Skin epidermis (tissue), 12 donors: ENCODE measurements around the gene HNRNPR.
"Not testable (repeated sequence)": the region's sequence is repeated elsewhere in the genome, so short reads cannot be mapped to it uniquely, and the experiment has no call there.

ENCODE experiments used
- H3K27ac ChIP-seq, 21 experiments: fragments of 200-600 bp; sonication (generic) in 11 of 21; one replicate each; pipeline ENCODE4 v1.5.0; 2020; ENCODE audit warnings: mild to moderate bottlenecking in 3 of 21, inconsistent platforms in 2 of 21, moderate library complexity in 2 of 21
- H3K4me3 ChIP-seq, 7 experiments: fragments of 200-600 bp; sonication (generic) in 2 of 7; one replicate each; pipeline ENCODE4 v1.5.0; 2020; ENCODE audit warnings: inconsistent platforms in 2 of 7, mild to moderate bottlenecking in 2 of 7, moderate library complexity in 1 of 7

Gene HNRNPR

GRCh38 chr1:23344111-23344986 lies at the start of gene HNRNPR:
TSS of gene HNRNPR (minus strand) at chr1:23344284. CDS start at chr1:23341008, 3,276 bp downstream.
- H3K4me3 ChIP-seq: peak within 1 kb of the TSS; percentile 74 to 98 (median 84)
- peak within 1 kb of the TSS; percentile 93 to 100 (median 98) for H3K27ac ChIP-seq

GRCh38 chr1:23393706-23394105 lies 49.6 kb upstream of the HNRNPR start:
- H3K27ac ChIP-seq: peak overlapping the region in 20 of 21 experiments; percentile 16 to 84 (median 75)
- H3K4me3 ChIP-seq: no peak overlapping the region

DNA sequence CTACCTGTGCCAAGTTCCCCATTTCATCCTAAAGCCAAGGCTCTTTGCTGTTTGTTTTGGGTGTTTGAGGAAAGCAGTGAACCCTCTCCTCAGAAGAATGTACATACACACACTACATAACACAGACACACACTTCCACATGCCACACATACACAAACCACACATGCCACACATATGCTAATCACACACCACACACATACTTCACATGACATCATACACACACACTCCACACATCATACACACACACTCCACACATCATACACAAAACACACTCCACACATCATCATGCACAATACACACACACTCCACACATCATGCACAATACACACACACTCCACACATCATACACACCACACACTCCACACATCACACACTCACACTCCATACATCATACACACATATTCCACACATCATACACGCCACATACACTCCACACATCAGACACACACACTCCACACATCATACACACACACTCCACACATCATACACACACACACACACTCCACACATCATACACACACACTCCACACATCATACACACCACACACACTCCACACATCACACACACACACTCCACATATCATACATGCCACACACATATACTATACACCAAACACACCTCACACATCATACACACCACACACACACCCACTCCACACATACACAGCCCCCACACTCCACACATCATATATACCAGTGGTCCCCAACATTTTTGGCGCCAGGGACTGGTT lies 48.2 kb upstream of the HNRNPR start:
- Histone ChIP-seq H3K4me3 (no peak overlapping the region), H3K27ac (peak overlapping the region in 1 of 21 experiments; percentile 5)

DNA sequence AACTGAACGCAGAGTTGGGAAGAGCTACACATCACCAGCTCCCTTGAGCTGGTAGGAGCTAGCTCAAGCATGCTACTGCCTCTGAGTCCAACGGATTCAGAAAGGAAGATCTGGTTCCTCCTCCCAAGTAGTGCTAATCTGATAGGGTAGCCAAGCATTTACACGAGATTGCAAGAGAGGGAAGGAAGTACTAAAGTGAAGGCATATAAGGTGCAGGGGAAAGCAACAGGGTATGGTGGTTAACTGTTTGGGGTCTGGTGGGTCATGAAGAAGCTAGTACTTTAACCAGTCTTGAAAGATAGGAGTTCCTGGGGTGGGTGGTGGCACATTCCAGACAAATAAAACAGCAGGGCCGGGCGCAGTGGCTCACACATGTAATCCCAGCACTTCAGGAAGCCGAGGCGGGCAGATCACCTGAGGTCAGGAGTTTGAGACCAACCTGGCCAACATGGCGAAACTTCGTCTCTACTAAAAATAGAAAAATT lies 45.8 kb upstream of the HNRNPR start:
- Histone ChIP-seq H3K27ac (no peak overlapping the region), H3K4me3 (no peak overlapping the region)

GRCh38 chr1:23387494-23387893 lies 43.4 kb upstream of the HNRNPR start:
- no peak overlapping the region for H3K4me3 ChIP-seq
- no peak overlapping the region for H3K27ac ChIP-seq

DNA sequence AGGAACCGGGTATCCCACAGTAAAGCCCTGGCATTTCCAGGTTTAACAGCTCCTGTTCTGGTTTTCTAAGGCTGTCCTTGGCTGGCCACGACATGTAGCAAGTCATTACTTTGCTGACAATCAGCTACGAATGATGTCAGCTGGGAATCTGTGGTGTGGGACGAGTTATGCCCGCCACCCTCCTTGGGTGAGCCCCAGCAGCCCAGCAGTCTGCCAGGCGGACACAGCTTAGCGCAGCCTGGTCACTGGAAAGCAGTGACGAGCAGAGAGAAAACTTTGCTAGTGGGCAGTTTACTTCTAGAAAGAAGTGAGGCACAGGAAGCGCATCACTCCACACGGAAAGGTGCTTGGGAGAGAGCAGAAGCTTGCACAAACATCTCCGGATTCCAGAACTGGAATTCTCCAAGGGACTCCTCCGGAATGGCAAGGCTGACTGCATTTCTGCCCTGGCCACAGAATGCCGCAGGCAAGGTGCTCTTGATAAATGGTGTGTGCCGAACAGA lies 41.1 kb upstream of the HNRNPR start:
- Histone ChIP-seq H3K4me3 (no peak overlapping the region), H3K27ac (peak overlapping the region in 12 of 21 experiments; percentile 1 to 75 (median 44))

DNA sequence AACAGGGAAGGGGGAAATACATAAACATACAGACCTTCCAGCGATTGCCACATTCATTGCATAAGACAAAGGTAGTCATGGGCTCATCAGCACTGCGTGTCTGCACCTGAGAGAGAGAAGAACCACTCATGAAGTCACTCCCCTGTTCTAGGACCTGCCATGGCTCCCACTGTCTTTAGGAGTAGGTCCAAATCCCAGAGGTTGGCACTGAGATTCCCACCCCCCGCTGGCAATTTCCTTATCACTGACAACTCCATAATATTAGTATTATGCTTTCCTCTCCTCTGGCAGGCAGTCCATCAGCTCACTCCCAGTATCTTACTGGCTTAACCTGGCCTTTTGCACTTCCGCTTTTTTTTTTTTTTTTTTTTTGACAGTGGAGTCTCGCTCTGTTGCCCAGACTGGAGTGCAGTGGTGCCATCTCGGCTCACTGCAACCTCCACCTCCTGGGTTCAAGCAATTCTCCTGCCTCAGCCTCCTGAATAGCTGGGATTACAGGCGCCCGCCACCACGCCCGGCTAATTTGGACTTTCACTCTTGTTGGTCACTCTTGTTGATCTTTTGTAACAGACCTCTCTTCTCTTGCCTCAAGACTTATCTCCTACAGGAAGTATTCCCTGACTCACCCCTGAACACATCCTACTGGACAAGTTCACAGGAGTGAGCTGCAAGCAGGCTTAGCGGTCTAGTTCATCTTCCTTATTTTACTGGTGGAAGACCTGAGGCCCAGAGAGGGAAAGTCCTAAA lies 40.4 kb upstream of the HNRNPR start:
- no peak overlapping the region for H3K4me3 ChIP-seq
- H3K27ac ChIP-seq: peak overlapping the region in 13 of 21 experiments; percentile 1 to 77 (median 51)

GRCh38 chr1:23383577-23384311 lies 39.7 kb upstream of the HNRNPR start:
- H3K27ac ChIP-seq: peak overlapping the region in 13 of 21 experiments; percentile 1 to 77 (median 47)
- no peak overlapping the region for H3K4me3 ChIP-seq

DNA sequence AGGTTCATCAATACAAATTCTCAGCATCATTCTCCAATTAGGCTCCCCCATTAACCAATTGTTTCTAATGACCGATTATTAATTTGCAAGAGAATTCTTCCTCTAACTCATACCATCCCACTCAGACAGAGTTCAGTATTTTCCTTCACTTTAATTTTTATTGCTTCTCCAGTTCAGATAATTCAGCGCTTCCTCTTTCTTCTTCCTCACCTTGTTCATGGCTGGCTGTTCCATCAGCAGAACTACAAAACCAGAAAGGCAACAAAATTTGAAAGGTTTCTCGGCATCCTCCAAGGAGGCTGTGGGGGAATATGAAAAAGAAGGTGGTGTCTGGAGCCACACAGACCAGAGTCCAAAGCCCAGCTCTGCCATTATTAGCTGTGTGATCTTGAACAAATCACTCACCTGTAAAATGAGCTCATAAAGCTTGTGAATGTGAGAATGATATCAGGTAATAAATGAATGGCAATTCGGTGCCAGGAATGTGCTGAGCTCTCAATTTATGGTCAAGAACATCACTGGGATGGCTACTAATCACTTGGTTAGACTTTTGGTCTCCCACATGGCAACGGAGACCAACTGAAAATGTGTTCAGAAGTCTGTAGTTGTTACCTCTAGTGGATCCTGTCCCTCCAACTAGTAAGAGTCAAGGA lies 37.3 kb upstream of the HNRNPR start:
- Histone ChIP-seq H3K4me3 (no peak overlapping the region), H3K27ac (peak overlapping the region in 3 of 21 experiments; percentile 45 to 62 (median 56))

GRCh38 chr1:23380719-23381118 lies 36.6 kb upstream of the HNRNPR start:
- Histone ChIP-seq H3K27ac (peak overlapping the region in 8 of 21 experiments; percentile 17 to 62 (median 44)), H3K4me3 (no peak overlapping the region)

DNA sequence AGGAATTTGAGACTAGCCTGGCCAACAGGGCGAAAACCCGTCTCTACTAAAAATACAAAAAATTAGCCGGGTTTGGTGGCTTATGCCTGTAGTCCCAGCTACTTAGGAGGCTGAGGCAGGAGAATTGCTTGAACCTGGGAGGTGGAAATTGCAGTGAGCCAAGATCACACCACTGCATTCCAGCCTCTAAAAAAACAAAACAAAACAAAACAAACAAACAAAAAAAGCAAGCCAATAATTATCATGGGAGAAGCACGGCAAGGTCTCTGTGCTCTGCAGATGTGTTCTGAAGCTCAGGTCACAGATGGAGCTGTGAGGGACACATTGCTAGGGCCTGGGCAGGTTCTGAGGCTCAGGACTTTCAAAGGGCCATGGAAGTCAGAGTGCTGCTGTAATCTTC lies 36.2 kb upstream of the HNRNPR start:
- peak overlapping the region in 8 of 21 experiments; percentile 17 to 56 (median 43) for H3K27ac ChIP-seq
- H3K4me3 ChIP-seq: not testable (repeated sequence)

DNA sequence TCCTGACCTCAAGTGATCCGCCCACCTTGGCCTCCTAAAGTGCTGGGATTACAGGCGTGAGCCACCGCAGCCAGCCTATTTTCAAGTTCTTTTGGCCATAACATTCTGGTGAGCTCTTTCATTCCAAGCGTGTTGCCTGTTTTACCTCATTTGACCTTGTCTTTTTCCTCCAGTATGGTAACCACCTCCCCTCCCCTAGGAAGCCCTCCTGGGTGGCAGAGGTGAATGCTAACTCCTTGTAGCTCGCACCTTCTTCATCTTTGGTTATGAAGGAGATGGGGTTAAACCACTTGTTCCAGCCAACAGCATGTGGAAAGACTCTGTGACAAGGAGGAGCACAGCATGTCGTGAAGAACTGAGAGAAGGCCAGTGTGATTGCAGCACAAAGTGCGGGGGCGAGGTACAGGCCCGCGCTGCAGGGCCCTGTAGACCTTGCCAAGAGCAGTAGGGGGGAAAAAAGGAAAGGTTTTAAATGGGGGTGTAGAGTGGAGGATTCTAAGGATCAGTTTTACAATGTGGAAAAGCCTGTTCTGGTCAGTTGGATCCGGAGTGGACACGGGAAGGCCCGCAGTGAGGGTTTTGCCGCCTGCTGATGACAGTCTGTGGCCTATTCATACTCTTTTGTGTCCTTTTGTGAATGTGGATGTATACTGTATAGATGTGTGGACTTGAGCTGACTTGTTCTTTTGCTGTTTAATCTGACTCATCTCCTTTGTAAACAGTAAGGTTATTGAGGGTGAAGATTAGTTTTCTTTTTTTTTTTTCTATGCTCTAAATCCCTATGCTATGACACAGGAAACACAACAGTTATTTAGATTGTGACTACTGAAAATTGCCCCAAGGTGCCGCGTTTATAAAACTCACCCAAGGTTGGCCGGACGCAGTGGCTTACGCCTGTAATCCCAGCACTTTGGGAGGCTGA lies 33.1 kb upstream of the HNRNPR start:
- Histone ChIP-seq H3K4me3 (no peak overlapping the region), H3K27ac (peak overlapping the region in 20 of 21 experiments; percentile 25 to 85 (median 72))

DNA sequence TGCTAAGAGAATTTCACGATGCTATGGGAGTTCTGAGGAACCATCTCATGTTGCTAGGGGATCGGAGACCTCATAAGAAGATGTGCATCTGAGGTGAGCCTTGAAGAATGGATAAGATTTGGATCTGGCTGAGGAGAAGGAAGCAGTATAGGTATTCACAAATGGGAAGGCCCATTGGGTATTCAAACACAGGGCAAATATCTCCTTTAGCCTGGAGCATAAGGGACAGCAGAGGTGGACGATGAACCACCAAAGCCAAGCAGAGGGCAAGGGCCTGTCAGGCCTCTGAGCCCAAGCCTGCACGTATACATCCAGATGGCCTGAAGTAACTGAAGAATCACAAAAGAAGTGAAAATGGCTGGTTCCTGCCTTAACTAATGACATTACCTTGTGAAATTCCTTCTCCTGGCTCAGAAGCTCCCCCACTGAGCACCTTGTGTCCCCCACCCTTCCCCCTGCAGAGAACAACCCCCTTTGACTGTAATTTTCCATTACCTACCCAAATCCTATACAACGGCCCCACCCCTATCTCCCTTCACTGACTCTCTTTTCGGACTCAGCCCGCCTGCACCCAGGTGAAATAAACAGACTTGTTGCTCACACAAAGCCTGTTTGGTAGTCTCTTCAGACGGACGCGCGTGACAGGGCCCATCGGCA lies 30.1 kb upstream of the HNRNPR start:
- not testable (repeated sequence) for H3K4me3 ChIP-seq
- peak overlapping the region in 1 of 21 experiments; percentile 6 for H3K27ac ChIP-seq

GRCh38 chr1:23371987-23372880 lies 28.1 kb upstream of the HNRNPR start:
- peak overlapping the region in 14 of 21 experiments; percentile 3 to 99 (median 96) for H3K27ac ChIP-seq
- no peak overlapping the region for H3K4me3 ChIP-seq

- H3K27ac ChIP-seq: peak overlapping the region in 20 of 21 experiments; percentile 57 to 99 (median 97)
- peak overlapping the region in 2 of 7 experiments; percentile 4 for H3K4me3 ChIP-seq
These were observed 26.9 kb upstream of the HNRNPR start for GRCh38 chr1:23370709-23371584.
